ENCODE measurements around the gene ZNF227. TPM values are rescaled to one million over a fixed set of nuclear protein-coding genes. Genes with fewer than 3 reads are reported as not detected.

The ZNF227 gene
- total and polyA plus RNA-seq, 9 of the 15 experiments (the other 6 are each of a cell fraction or from before 2014, with no cell fraction given), result 3.0 to 15.1 (median 10.0) TPM

DNA sequence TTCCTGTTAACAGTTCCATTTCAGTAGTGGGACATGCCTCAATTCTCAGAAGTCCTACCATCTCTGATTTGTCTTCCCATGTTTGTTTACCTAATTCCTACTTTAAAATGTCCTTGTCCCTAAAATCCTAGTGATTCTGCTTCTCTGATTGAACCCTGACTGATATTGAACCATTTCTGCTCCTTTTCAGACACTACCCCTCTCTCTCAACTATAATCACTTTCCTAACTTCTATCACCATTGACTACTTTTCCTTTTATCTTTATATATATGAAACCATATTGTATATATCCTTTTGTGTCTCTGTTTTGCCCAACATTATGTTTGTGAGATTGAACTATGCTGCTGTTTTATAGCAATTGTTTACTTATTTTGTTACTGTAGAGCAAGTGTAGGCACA is 15.6 kb upstream of the ZNF227 start:
- BruUV-seq (replicated peaks), result no TSS peak
- Histone ChIP-seq H3K9me3 (replicated peaks; ENCODE audit: control insufficient read depth, insufficient read depth, low read depth, low read length) (no peaks in the 10 kb centered on the region), H3K4me2 (ENCODE audit: insufficient read depth, low read length) (no peak overlapping the region), H3K9me1 (ENCODE audit: control insufficient read depth, insufficient read depth, low read length) (no peaks in the 10 kb centered on the region), H3K9ac (ENCODE audit: insufficient read depth in 1 of 2, low read depth in 2 of 2, low read length in 2 of 2) (no peak overlapping the region), H4K20me1 (replicated peaks; ENCODE audit: control insufficient read depth, insufficient read depth, low read length) (no peaks in the 10 kb centered on the region), H2AFZ (ENCODE audit: low read depth, low read length) (no peak overlapping the region), H3K36me3 (ENCODE audit: control insufficient read depth, insufficient read depth, low read length) (no peaks in the 10 kb centered on the region), H3K4me1 (replicated peaks in 1 of 2; ENCODE audit: control insufficient read depth in 2 of 2, insufficient read depth in 2 of 2, low read length in 2 of 2) (no peaks in the 10 kb centered on the region), H3K27me3 (ENCODE audit: control insufficient read depth in 2 of 2, insufficient read depth in 2 of 2, low read length in 2 of 2) (no peaks in the 10 kb centered on the region), H3K79me2 (ENCODE audit: control insufficient read depth, insufficient read depth, low read length) (no peaks in the 10 kb centered on the region), H3K4me3 (no peak overlapping the region), H3K27ac (ENCODE audit: extremely low read depth, low read depth, low read length) (no peak overlapping the region)
- no peak for DNase-seq (ENCODE audit: extremely low read depth in 1 of 4, low spot score in 3 of 4)
- in situ Hi-C loops (cut with MboI) (no loop called here), intact Hi-C loops (cut with micrococcal nuclease) (no loop called here)
- ChIA-PET CTCF (ENCODE audit: low intra/inter-chr PET ratio) (no interaction called here), POLR2A (no interaction called here)
- no peak for ATAC-seq
- no peak for FAIRE-seq
- no peak for TF ChIP-seq ADNP (tag; IDR thresholded peaks at IDR 0.05)
- TF ChIP-seq KLF16 (IDR thresholded peaks at IDR 0.05), result no peak
- TF ChIP-seq PREB (CRISPR knock-in tag; IDR thresholded peaks at IDR 0.05), result no peak
- no peak for TF ChIP-seq NFIC (IDR thresholded peaks at IDR 0.05)
- no peak for TF ChIP-seq PTTG1 (tag; IDR thresholded peaks at IDR 0.05; ENCODE audit: low read depth)
- TF ChIP-seq, protein P1, sequence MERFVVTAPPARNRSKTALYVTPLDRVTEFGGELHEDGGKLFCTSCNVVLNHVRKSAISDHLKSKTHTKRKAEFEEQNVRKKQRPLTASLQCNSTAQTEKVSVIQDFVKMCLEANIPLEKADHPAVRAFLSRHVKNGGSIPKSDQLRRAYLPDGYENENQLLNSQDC (CRISPR knock-in tag; IDR thresholded peaks at IDR 0.05), result no peak
- TF ChIP-seq SMC3 (conservative IDR thresholded peaks at IDR 0.05; ENCODE audit: insufficient read depth, low read depth, low read length), result no peak
- TF ChIP-seq ZNF512 (tag; IDR thresholded peaks at IDR 0.05), result no peak
- TF ChIP-seq NFXL1 (CRISPR knock-in tag; IDR thresholded peaks at IDR 0.05), result no peak
- TF ChIP-seq ELF2 (CRISPR knock-in tag; IDR thresholded peaks at IDR 0.05), result no peak
- no peak for TF ChIP-seq TAL1 (IDR thresholded peaks at IDR 0.05)
- TF ChIP-seq MITF (IDR thresholded peaks at IDR 0.05), result no peak
- TF ChIP-seq BRCA1 (IDR thresholded peaks at IDR 0.05), result no peak
- no peak for TF ChIP-seq BRCA1 (CRISPR knock-in tag; IDR thresholded peaks at IDR 0.05)
- no peak for TF ChIP-seq ZNF311 (CRISPR knock-in tag; IDR thresholded peaks at IDR 0.05)
- TF ChIP-seq, protein P2, sequence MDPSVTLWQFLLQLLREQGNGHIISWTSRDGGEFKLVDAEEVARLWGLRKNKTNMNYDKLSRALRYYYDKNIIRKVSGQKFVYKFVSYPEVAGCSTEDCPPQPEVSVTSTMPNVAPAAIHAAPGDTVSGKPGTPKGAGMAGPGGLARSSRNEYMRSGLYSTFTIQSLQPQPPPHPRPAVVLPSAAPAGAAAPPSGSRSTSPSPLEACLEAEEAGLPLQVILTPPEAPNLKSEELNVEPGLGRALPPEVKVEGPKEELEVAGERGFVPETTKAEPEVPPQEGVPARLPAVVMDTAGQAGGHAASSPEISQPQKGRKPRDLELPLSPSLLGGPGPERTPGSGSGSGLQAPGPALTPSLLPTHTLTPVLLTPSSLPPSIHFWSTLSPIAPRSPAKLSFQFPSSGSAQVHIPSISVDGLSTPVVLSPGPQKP (CRISPR knock-in tag; IDR thresholded peaks at IDR 0.05), result no peak
- TF ChIP-seq CTCFL (IDR thresholded peaks at IDR 0.05; ENCODE audit: borderline replicate concordance, insufficient read depth, low read depth, low read length, poor library complexity, severe bottlenecking), result no peak
